ENCODE results near the gene ATP8A1. TPM values are rescaled to one million over a fixed set of nuclear protein-coding genes. Genes with fewer than 3 reads are reported as not detected.

ATP8A1 gene
- total RNA-seq, 1 experiment from 2014 or later, result 0.80 TPM

- CTCF ChIA-PET, result no interaction called here
- in situ Hi-C loops (cut with HindIII; ENCODE audit: low pct_unique_long_range_greater_than_20kb, low sequenced_read_pairs) (no loop called here), intact Hi-C loops (cut with micrococcal nuclease; ENCODE audit: unreplicated experiment) (no loop called here)
- Histone ChIP-seq H3K9me3 (ENCODE audit: control insufficient read depth, insufficient read depth, low read depth, low read length) (no peaks in the 10 kb centered on the region), H3K27ac (ENCODE audit: low read length) (no peak overlapping the region), H3K4me3 (ENCODE audit: low read depth in 2 of 2, low read length in 2 of 2) (no peak overlapping the region), H3K36me3 (ENCODE audit: control insufficient read depth, insufficient read depth, low read length) (no peaks in the 10 kb centered on the region), H3K27me3 (ENCODE audit: control insufficient read depth, insufficient read depth, low read length) (no peaks in the 10 kb centered on the region), H3K4me1 (ENCODE audit: control insufficient read depth, insufficient read depth, low read length) (no peaks in the 10 kb centered on the region)
- no TSS peak for BruUV-seq (replicated peaks)
- TF ChIP-seq CTCF (IDR thresholded peaks at IDR 0.05) (no peak), REST (IDR thresholded peaks at IDR 0.05; ENCODE audit: insufficient read depth in 1 of 2, low read depth in 2 of 2, low read length in 1 of 2) (no peak), POLR2AphosphoS5 (IDR thresholded peaks at IDR 0.05; ENCODE audit: low read depth, low read length) (no peak), TCF7L2 (IDR thresholded peaks at IDR 0.05; ENCODE audit: low read depth, low read length) (no peak), SIN3A (IDR thresholded peaks at IDR 0.05; ENCODE audit: borderline replicate concordance, insufficient read depth, low read depth, low read length) (no peak)
- DNase-seq (ENCODE audit: low read depth, low spot score) (no peak), ATAC-seq (no peak)
- POLR2A ChIA-PET, result interaction anchor here (0.5 kb wide), 1 partner anchor 24 kb away, joined by 5 read pairs; no protein-coding TSS in a partner anchor
These were observed 10.7 kb downstream of the ATP8A1 start for GRCh38 chr4:42646013-42646784.

- Histone ChIP-seq H3K27ac (ENCODE audit: low read length) (no peak overlapping the region), H3K27me3 (ENCODE audit: control insufficient read depth, insufficient read depth, low read length) (no peaks in the 10 kb centered on the region), H3K4me3 (ENCODE audit: low read depth in 2 of 2, low read length in 2 of 2) (no peak overlapping the region), H3K36me3 (ENCODE audit: control insufficient read depth, insufficient read depth, low read length) (no peaks in the 10 kb centered on the region), H3K9me3 (ENCODE audit: control insufficient read depth, insufficient read depth, low read depth, low read length) (no peaks in the 10 kb centered on the region), H3K4me1 (ENCODE audit: control insufficient read depth, insufficient read depth, low read length) (no peaks in the 10 kb centered on the region)
- in situ Hi-C loops (cut with HindIII; ENCODE audit: low pct_unique_long_range_greater_than_20kb, low sequenced_read_pairs), result no loop called here
- no TSS peak for BruUV-seq (replicated peaks)
- TF ChIP-seq SIN3A (IDR thresholded peaks at IDR 0.05; ENCODE audit: borderline replicate concordance, insufficient read depth, low read depth, low read length), result no peak
- ChIA-PET CTCF (no interaction called here), POLR2A (no interaction called here)
- DNase-seq (ENCODE audit: low read depth, low spot score) (no peak), ATAC-seq (no peak)
- intact Hi-C loops (cut with micrococcal nuclease; ENCODE audit: unreplicated experiment), result no loop called here
These were observed 12.0 kb downstream of the ATP8A1 start for GRCh38 chr4:42644897-42645296.

- TF ChIP-seq POLR2AphosphoS5 (IDR thresholded peaks at IDR 0.05; ENCODE audit: low read depth, low read length) (no peak), TCF7L2 (IDR thresholded peaks at IDR 0.05; ENCODE audit: low read depth, low read length) (no peak), REST (IDR thresholded peaks at IDR 0.05; ENCODE audit: insufficient read depth in 1 of 2, low read depth in 2 of 2, low read length in 1 of 2) (no peak), CTCF (IDR thresholded peaks at IDR 0.05) (no peak), SIN3A (IDR thresholded peaks at IDR 0.05; ENCODE audit: borderline replicate concordance, insufficient read depth, low read depth, low read length) (no peak)
- no TSS peak for BruUV-seq (replicated peaks)
- intact Hi-C loops (cut with micrococcal nuclease; ENCODE audit: unreplicated experiment), result no loop called here
These were observed 13.2 kb downstream of the ATP8A1 start for GRCh38 chr4:42643685-42644084.

More at GRCh38 chr4:42643685-42644084, 13.2 kb downstream of the ATP8A1 start:
- no peaks in the 10 kb centered on the region for H3K4me1 ChIP-seq (ENCODE audit: control insufficient read depth, insufficient read depth, low read length)
- CTCF ChIA-PET, result no interaction called here
- no peak for ATAC-seq
- DNase-seq (ENCODE audit: low read depth, low spot score), result no peak
- H3K36me3 ChIP-seq (ENCODE audit: control insufficient read depth, insufficient read depth, low read length), result no peaks in the 10 kb centered on the region
- H3K27me3 ChIP-seq (ENCODE audit: control insufficient read depth, insufficient read depth, low read length), result no peaks in the 10 kb centered on the region
- POLR2A ChIA-PET, result no interaction called here
- no peaks in the 10 kb centered on the region for H3K9me3 ChIP-seq (ENCODE audit: control insufficient read depth, insufficient read depth, low read depth, low read length)
- no peak overlapping the region for H3K27ac ChIP-seq (ENCODE audit: low read length)
- no peak overlapping the region for H3K4me3 ChIP-seq (ENCODE audit: low read depth in 2 of 2, low read length in 2 of 2)
- in situ Hi-C loops (cut with HindIII; ENCODE audit: low pct_unique_long_range_greater_than_20kb, low sequenced_read_pairs), result no loop called here
